HL-60 (cell line): ENCODE results near the gene LAMA2.

Experiments used
- POLR2AphosphoS5 ChIP-seq: IDR thresholded peaks from 2 replicates; pipeline ENCODE4 v1.6.1; 2012; ENCODE audit warnings: low read depth
- SPI1 ChIP-seq: IDR thresholded peaks from 2 replicates; pipeline ENCODE4 v1.6.1; 2012; ENCODE audit warnings: low read depth, mild to moderate bottlenecking, borderline replicate concordance
- TF ChIP-seq, protein P1 (sequence below): IDR thresholded peaks from one replicate; pipeline ENCODE4 v1.5.1; 2011; ENCODE audit warnings: low read length, control low read depth, inconsistent platforms; ENCODE audit not compliant: insufficient read depth

DNA sequence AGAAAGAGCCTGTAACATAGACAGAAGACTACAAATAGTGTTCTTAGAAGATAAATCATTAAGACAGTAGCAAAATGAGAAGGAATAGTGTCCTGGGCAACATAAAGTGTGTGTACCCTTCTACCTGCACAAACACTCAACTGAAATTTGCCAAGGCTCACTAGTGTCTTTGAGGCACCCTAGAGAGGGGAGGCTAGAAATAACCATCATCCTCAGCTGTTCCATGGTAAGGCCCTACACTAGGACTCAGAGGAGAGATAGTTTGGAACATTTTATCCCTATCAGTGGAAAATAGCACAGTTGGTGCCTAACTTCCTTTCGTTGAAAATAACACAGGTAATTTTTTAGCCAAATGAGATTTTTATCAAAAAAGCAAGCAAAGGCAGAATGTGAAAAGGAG is 230.7 kb downstream of the LAMA2 start:
- TF ChIP-seq, protein P1, sequence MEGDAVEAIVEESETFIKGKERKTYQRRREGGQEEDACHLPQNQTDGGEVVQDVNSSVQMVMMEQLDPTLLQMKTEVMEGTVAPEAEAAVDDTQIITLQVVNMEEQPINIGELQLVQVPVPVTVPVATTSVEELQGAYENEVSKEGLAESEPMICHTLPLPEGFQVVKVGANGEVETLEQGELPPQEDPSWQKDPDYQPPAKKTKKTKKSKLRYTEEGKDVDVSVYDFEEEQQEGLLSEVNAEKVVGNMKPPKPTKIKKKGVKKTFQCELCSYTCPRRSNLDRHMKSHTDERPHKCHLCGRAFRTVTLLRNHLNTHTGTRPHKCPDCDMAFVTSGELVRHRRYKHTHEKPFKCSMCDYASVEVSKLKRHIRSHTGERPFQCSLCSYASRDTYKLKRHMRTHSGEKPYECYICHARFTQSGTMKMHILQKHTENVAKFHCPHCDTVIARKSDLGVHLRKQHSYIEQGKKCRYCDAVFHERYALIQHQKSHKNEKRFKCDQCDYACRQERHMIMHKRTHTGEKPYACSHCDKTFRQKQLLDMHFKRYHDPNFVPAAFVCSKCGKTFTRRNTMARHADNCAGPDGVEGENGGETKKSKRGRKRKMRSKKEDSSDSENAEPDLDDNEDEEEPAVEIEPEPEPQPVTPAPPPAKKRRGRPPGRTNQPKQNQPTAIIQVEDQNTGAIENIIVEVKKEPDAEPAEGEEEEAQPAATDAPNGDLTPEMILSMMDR: no peak
- TF ChIP-seq POLR2AphosphoS5: no peak
- TF ChIP-seq SPI1: no peak
